Left renal cortex interstitium (tissue), 4 donors: ENCODE data around the gene PGD. TPM values are rescaled to one million over a fixed set of nuclear protein-coding genes. Genes with fewer than 3 reads are reported as not detected.
"Not testable (repeated sequence)": the region's sequence is repeated elsewhere in the genome, so short reads cannot be mapped to it uniquely, and the experiment has no call there.

Experiments
- DNase-seq, 4 donors: peaks; one replicate each; pipeline ENCODE4 v3.0.0-alpha.2; 2013; ENCODE audit warnings: low read depth in 4 of 4, low spot score in 2 of 4, missing footprints in 1 of 4
- polyA plus RNA-seq, 4 donors: library from polyadenylated mRNA; unstranded; fragments of 120-200 nt; gene quantifications; one replicate each; pipeline ENCODE4 v1.2.1, GENCODE V29; 2013; ENCODE audit not compliant: insufficient read length in 4 of 4

Gene PGD
- polyA plus RNA-seq, 4 donors: 186 to 196 (median 190) TPM

DNA sequence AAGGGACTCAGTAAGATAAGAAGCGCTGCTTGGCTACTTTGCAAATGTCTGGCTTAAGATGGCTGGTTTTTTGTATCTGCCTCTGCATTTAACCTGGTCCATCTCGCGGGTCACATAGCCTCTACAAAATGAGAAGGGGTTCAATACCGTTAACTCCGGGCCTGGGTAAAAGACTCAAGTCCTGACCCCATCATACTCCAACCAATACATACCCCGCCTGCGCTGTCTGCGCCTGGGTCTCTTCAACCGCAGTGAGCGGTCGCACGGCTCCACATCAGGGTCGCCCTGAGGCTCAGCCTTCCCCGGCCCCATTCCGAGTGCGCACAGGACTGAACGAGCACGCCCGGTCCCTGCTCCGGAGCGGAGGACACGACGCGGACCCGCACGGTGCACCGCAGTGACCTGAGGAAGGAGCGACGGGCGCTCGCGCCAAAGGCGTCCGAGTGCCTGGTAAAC lies 558 bp upstream of the PGD start:
- DNase-seq: no peak

DNA sequence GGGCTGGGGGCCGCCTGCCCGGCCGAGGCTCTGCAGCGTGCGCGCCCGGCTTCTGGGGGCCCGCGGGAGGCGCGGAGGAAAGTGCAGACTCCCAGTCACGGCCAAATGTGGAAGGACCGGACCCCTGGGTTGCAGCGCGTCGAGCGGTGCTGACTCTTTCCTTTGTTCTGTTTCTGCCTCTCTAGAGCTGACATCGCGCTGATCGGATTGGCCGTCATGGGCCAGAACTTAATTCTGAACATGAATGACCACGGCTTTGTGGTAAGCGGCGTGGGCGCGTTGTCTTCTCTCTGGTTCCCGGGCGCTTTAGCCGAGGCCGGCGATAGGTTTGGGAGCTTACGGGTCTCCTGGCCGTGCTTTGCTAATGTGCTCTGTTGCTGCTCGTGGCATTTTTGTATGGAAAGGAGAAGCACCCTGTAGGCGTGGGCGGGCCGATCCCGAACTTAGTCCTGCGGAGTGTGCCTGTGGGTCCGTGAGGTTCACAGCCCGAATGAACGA lies 629 bp downstream of the PGD start:
- DNase-seq: peak in 2 of 4 donors; percentile 7 to 14

DNA sequence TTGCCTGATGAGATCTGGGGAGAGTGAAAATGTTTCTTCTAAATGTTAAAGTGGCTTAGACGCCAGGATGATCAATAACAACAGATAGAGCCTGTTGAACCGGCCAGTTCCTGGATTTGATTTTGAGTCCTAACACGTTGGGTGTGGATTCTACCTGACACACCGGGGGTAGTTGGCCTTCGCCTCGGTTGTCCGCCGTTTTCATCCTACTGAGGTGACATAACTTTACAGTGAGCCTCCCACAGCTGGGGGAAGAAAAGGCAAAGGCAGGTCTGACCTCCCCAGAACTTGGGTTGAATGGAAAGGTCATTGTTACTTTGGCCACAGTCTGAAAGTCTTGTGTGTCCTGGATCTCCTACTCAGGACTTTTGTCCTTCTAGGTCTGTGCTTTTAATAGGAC lies 1.1 kb downstream of the PGD start:
- DNase-seq: no peak

DNA sequence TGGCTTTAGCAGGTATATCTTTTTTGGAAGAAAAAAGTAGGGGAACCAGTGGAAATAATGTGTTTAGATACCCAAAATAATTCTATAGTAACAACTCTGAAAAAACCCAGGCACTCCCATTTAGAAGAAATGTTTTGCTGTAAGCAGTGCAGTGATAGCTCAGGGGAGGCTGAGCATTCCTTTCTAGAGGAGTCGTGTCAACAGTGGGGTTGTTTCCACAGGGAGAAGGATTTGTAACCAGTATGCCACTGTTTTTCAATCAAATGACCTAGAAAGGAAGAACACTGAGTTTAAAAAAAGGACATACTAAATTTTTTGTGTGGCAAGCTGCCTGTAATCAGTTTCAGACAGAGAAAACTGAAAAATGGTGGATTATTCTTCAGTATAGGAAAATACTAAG lies 2.4 kb downstream of the PGD start:
- no peak for DNase-seq

DNA sequence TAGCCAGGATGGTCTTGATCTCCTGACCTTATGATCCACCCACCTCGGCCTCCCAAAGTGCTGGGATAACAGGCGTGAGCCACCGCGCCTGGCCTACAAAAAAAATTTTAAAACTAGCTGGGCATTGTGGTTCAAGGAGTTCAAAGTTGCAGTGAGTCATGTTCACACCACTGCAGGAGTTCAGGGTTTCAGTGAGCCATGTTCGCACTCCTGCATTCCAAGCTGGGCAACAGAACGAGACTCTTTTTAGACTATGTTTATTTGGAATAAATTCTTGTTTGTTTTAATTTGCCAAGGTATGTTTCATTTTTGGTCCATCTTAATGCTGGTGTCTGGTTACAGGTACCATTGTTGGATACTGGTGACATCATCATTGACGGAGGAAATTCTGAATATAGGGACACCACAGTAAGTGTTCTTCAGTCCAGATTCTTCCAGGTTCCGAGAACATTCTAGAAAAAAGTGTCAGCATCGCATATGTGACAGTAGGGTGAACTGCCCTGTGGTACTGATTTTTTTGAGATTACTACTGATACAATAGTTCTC lies 3.9 kb downstream of the PGD start:
- no peak for DNase-seq

DNA sequence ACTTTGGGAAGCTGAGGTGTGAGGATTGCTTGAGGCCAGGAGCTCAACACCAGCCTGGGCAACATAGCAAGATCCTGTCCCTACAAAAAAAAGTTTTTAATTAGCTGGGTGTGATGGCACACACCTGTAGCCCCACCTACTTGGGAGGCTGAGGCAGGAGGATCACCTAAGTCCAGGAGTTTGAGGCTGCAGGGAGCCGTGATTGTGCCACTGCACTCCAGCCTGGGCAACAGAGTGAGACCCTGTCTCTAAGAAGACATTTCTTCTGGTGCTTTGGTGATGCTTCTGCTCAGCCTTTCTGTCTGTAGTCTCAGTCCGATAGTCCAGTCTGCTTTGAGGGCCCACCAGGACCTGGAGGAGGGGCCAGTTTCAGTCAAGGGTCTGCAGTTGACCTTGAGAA lies 8.3 kb downstream of the PGD start:
- no peak for DNase-seq

DNA sequence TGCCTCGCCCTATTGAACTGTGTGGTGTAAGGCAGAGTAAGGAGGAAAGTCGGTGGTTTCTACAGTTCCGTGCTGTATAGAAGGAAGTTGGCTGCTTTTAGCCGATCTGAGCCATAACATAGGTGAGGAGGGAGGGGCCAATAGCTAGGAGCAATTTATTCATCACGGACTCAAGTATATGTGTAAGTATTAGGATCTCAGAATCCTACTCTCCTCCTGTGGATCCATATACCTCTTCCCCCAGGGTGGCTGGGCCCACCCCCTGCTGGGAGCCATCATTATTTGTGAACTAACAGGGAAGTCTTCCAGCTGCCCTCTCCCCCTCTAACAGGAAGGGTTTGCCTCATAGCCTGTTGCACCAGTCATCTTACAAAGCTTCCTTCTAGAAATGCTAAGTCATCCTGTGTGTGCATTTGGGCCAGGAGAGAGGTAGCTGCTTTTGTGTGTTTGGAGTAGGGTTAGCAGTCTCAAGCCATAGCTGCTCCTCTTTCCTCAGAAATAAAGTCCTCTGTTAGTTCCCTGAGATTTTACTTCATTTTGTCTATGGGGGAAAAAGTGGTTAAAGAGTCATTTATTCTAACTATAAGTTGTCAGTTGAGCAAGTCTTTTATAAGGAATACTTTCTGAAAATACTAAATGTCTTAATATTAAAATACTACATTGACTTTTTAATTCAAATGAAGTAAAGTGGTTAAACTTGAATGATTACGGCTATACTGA lies 16.5 kb downstream of the PGD start:
- no peak for DNase-seq

DNA sequence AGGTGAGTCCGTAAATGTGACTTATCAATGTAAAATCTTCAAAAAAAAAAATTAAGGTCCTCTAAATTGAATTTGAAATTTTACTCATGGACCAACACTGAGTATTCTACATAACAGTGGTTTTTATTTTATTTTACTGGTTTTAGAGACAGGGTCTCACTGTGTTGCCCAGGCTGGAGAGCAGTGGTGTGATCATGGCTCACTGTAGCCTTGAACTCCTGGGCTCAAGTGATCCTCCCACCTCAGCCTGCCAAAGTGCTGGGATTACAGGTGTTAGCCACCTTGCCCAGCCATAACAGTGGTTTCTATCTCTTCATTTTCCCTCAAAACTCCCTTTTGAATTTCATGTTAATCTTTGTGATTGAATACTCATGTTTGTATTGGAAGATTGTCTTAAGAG lies 17.1 kb downstream of the PGD start:
- DNase-seq: not testable (repeated sequence)

DNA sequence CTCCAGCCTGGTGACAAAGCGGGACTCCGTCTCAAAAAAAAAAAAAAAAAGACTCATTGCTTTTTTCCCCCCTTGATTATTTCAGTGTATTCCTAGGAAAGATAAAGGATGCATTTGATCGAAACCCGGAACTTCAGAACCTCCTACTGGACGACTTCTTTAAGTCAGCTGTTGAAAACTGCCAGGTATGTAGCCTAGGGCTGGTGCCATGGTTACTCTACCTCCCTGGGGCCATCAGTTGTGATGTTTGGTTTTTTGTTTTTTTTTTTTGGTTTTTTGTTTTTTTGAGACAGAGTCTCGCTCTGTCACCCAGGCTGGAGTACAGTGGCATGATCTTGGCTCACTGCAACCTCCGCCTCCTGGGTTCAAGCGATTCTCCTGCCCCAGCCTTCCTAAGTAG lies 19.9 kb downstream of the PGD start:
- not testable (repeated sequence) for DNase-seq

DNA sequence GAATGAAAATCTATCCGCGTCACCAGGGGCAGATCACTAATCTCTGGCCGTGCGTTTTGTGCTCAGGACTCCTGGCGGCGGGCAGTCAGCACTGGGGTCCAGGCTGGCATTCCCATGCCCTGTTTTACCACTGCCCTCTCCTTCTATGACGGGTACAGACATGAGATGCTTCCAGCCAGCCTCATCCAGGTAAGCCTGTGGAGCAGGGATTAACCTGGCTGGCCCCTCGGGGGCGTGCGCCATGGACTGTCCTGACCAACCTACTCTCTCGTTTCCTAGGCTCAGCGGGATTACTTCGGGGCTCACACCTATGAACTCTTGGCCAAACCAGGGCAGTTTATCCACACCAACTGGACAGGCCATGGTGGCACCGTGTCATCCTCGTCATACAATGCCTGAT lies 20.5 kb downstream of the PGD start:
- no peak for DNase-seq

DNA sequence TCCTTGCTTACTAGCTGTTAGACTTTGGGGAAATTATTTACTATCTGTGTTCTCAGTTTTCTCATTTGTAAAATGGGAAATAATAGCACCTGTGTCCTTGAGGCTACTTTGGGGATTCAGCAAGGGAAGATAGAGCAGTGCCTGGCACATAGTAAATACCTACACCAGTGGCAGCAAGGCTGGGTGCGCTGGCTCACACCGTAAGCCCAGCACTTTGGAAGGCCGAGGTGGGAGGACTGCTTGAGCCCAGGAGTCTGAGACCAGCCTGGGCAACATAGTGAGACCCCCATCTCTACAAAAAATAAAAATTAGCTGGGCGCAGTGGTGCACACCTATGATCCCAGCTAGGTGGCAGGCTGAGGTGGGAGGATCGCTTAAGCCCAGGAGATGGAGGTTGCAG lies 22.8 kb downstream of the PGD start:
- DNase-seq: no peak

DNA sequence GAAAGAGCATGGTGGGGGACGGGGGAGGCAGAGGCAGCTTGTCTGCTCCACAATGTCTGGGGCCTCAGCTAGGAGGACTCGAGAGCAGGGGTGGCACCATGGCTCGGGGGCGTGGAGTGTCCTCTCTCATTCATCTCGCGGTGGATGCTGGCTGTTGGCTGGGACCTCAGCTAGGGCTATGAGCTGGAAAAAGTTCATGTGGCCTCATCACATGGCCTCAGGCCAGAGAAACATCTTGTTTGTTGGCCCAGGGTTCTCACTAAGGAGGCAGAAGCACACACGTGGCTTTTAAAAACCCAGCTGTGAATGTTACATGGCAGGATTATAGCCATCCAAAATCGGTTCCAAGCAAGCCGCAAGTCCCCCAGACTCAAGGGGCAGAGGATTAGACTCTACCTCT lies 25.2 kb downstream of the PGD start:
- DNase-seq: no peak

DNA sequence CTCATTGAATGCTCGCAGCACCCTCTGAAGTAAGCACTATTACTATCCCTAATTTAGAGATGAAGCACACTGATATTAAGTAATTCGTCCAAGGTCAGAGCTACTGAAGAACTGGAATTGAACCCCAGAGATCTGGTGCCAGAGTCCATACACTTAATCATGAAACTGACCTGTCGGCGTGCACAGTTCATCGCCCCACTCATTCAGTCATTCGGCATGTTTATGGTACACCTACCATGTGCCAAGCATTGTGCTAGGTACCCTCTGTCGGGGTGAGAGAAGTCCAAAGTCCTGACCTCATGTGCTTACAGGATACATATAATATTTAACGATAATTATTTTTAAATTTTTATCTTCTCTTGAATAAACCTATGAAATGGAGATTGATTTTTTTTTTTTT lies 25.8 kb downstream of the PGD start:
- no peak for DNase-seq

DNA sequence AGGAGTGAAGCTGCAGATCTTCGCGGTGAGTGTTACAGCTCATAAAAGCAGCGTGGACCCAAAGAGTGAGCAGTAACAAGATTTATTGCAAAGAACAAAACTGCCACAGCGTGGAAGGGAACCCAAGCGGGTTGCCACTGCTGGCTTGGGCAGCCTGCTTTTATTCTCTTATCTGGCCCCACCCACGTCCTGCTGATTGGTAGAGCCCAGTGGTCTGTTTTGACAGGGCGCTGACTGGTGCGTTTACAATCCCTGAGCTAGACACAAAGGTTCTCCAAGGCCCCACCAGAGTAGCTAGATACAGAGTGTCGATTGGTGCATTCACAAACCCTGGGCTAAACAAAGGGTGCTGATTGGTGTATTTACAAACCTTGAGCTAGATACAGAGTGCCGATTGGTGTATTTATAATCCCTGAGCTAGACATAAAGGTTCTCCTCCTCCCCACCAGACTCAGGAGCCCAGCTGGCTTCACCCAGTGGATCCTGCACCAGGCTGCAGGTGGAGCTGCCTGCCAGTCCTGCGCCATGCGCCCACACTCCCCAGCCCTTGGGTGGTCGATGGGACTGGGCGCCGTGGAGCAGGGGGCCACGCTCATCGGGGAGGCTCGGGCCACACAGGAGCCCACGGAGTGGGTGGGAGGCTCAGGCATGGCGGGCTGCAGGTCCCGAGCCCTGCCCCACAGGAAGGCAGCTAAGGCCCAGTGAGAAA lies 27.1 kb downstream of the PGD start:
- DNase-seq: not testable (repeated sequence)

DNA sequence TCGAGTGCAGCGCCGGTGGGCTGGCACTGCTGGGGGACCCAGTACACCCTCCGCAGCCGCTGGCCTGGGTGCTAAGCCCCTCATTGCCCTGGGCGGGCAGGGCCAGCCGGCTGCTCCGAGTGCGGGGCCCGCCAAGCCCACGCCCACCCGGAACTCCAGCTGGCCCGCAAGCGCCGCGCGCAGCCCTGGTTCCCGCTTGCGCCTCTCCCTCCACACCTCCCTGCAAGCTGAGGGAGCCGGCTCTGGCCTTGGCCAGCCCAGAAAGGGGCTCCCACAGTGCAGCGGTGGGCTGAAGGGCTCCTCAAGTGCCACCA lies 27.6 kb downstream of the PGD start:
- DNase-seq: not testable (repeated sequence)

DNA sequence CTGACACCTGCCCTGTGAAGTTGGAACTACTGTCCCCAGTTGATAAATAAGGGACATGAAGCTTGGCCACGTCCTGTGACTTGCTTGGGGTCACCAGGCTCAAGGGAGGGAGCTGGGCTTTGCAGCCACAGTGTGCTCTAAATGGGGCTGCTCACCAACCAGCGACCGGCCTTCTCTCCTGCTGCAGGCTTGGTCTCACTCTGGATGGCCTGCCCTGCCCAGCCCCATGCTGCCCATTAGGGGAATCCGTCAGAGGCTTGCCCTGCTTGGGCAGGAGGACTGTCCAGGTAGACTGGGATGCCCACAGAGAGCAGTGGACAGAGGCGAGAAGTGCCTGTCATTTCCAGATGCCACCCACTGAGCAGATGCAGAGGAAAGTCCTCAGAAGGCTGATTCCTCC lies 30.1 kb downstream of the PGD start:
- no peak for DNase-seq

DNA sequence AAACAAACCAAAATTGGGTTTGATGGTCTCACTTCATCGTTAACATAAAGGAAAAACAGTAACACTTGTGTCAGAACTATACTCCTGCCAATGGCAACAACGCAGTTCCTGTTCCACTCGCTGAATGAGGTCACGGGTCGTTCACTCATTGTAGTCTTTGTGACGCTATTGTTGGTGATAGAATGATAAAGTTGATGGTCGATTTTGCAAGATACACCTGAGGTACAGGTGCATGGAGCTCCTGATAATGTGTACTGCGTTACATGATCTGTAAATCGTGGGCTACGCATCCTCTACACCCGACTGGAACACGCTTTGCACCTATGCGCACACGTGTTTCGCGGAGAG lies 31.0 kb downstream of the PGD start:
- DNase-seq: no peak

DNA sequence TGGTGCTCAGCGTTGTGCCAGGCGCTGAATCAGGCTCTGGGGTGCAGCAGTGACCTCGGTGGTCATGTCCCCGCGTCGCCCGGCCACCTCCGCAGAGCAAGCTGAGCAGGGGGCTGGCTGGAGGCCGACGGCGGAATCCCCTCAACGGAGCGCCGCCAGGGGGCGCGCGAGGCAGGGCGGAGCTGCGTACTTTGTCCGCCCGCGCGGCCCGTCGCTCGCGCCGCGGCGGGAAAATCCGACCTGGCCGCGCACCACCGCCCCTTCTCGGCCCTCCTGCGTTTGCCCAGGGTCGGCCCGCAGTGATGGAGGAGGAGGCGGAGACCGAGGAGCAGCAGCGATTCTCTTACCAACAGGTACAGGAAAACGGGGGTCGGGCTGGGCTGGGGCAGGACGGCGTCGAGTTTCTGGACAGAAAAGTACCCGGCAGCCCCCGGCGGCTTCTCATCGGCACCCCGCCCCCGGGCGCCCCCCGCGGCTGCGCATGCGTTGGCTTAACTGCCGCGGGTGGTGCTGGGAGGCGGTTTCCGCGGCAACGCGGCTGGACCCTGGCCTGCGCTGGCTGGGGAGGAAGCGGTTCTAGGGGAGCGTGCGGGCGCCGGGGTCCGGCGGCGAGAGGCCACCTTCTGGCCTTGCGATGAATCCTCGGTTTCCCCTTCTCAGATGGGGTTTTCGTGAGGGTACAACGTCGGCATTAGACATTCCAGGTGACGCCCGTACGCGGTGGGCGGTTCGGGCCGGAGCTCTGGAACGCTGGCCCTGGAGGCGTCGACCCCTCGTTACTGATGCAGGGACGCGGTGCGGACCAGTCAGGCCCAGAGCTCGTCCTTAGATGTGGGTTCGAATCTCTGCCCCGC lies 31.6 kb downstream of the PGD start, which contains the start of gene CENPS:
TSS of gene CENPS (plus strand) at position 218 of the 854 bp plus-strand sequence. CDS start at position 303, 85 bp downstream.
- peak; percentile 80 to 90 (median 84) for DNase-seq

DNA sequence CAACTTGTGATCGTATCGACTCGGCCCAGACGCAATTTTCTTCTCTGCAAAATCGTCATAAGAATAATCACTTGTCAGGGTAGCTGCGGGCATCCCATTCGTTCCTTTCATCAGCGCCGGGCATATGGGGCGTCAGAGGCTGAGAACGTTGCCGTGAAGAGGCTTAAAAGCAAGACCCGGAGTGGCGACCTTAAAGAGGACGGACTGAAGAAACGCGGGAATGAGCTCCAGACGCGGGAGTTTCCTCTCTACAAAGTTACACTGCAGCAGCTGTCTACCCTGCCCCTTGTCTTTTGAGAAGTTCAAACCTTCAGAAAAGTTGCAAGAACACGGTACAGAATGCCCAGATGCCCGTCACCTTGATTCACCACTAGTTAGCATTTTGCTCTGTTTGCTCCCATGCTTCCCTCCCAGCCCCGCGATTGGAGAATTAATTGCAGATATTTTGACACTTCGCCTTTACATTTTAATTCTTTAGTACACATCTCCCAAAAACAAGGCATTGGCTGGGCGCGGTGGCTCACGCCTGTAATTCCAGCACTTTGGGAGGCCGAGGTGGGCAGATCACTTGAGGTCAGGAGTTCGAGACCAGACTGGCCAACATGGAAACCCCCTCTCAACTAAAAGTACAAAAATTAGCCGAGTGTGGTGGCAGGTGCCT lies 32.3 kb downstream of the PGD start:
- no peak for DNase-seq

DNA sequence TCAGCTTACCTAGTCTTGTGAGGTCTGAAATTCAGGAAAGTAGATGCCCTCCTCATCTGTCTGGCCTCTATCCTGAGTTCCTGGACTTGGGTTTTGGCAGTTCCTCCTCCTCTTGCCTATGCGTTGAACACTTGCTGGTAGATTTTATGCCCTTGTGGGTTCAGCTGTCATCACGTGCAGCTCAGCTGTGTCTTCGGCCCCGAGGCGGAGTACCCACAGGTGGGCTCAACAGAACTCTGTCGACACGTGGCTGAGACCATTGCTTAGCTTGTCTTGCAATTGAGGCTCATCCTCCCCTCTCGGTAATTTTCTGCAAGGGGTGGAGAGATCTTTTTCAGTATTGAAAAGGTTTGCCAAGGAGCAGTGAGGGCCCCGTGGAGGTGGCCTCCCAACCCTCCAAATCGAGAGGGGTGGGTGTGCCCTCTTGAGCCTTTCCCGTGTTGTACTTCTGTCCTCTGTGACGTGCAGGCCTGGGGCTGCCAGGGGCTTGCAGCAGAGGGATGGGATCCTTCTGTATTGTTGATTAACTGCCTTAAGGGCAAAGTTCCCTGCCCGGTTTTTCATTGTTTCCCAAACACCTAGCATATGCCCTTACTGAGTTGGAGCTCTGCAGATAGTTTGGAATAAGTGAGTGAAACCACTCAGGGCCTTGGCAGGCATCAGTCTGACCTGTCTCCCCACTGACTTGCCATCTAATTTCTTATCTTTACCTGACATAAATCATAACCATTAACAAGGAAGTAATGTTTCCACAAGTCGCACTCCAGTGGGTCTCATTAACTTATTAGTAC lies 34.2 kb downstream of the PGD start:
- DNase-seq: no peak
